ENCODE data around the gene NFIC. TPM values are rescaled to one million over a fixed set of nuclear protein-coding genes. Genes with fewer than 3 reads are reported as not detected.

The NFIC gene
- polyA plus RNA-seq, 1 donor from 2014 or later: 0.24 TPM

- H3F3A ChIP-seq (ENCODE audit: insufficient read depth, low read length, poor library complexity, severe bottlenecking): no peaks in the 10 kb centered on the region
- no peaks in the 10 kb centered on the region for H4K20me1 ChIP-seq (ENCODE audit: insufficient read depth)
- no peak overlapping the region for H2AFZ ChIP-seq (ENCODE audit: low read depth, low read length)
- H3K9me3 ChIP-seq (ENCODE audit: low read length): no peaks in the 10 kb centered on the region
- no peaks in the 10 kb centered on the region for H3K27me3 ChIP-seq (ENCODE audit: insufficient read depth, low read depth, low read length)
- no peaks in the 10 kb centered on the region for H3K9me2 ChIP-seq (ENCODE audit: insufficient read depth, low read length)
- H3K79me2 ChIP-seq (replicated peaks; ENCODE audit: insufficient read depth, low read length): no peaks in the 10 kb centered on the region
- no peak for TF ChIP-seq EZH2 (IDR thresholded peaks at IDR 0.05; ENCODE audit: borderline replicate concordance, insufficient read depth, low read length, poor library complexity, severe bottlenecking)
- no peak for TF ChIP-seq POLR2AphosphoS5 (IDR thresholded peaks at IDR 0.05)
- no peak for TF ChIP-seq REST (IDR thresholded peaks at IDR 0.05; ENCODE audit: borderline replicate concordance)
- no peak for TF ChIP-seq EP300 (conservative IDR thresholded peaks at IDR 0.05; ENCODE audit: poor library complexity, severe bottlenecking)
- no peak for TF ChIP-seq RAD21 (conservative IDR thresholded peaks at IDR 0.05)
- TF ChIP-seq TAF1 (IDR thresholded peaks at IDR 0.05; ENCODE audit: low read depth): no peak
- TF ChIP-seq, protein P1, sequence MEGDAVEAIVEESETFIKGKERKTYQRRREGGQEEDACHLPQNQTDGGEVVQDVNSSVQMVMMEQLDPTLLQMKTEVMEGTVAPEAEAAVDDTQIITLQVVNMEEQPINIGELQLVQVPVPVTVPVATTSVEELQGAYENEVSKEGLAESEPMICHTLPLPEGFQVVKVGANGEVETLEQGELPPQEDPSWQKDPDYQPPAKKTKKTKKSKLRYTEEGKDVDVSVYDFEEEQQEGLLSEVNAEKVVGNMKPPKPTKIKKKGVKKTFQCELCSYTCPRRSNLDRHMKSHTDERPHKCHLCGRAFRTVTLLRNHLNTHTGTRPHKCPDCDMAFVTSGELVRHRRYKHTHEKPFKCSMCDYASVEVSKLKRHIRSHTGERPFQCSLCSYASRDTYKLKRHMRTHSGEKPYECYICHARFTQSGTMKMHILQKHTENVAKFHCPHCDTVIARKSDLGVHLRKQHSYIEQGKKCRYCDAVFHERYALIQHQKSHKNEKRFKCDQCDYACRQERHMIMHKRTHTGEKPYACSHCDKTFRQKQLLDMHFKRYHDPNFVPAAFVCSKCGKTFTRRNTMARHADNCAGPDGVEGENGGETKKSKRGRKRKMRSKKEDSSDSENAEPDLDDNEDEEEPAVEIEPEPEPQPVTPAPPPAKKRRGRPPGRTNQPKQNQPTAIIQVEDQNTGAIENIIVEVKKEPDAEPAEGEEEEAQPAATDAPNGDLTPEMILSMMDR (IDR thresholded peaks at IDR 0.05; ENCODE audit: poor library complexity, severe bottlenecking): no peak
- no peak for TF ChIP-seq MXI1 (conservative IDR thresholded peaks at IDR 0.05; ENCODE audit: poor library complexity, severe bottlenecking)
- TF ChIP-seq SMC3 (conservative IDR thresholded peaks at IDR 0.05; ENCODE audit: poor library complexity): no peak
- no peak overlapping the region for H3K4me2 ChIP-seq (ENCODE audit: low read length)
- no peaks in the 10 kb centered on the region for H3K36me3 ChIP-seq (ENCODE audit: insufficient read depth, low read length)
- no peak overlapping the region for H3K4me3 ChIP-seq (ENCODE audit: low read length)
- no peak overlapping the region for H3K9ac ChIP-seq (ENCODE audit: low read length)
- no peak overlapping the region for H3K27ac ChIP-seq (ENCODE audit: low read length)
Measured at GRCh38 chr19:3431760-3432397, 65.5 kb downstream of the NFIC start.

GRCh38 chr19:3433313-3433712 lies 66.9 kb downstream of the NFIC start:
- Histone ChIP-seq H4K20me1 (ENCODE audit: insufficient read depth) (no peaks in the 10 kb centered on the region), H3K36me3 (ENCODE audit: insufficient read depth, low read length) (no peaks in the 10 kb centered on the region), H2AFZ (ENCODE audit: low read depth, low read length) (no peak overlapping the region), H3K79me2 (replicated peaks; ENCODE audit: insufficient read depth, low read length) (no peaks in the 10 kb centered on the region), H3K9ac (ENCODE audit: low read length) (no peak overlapping the region), H3K27me3 (ENCODE audit: insufficient read depth, low read depth, low read length) (no peaks in the 10 kb centered on the region), H3K4me3 (ENCODE audit: low read length) (no peak overlapping the region), H3K27ac (ENCODE audit: low read length) (no peak overlapping the region), H3K9me2 (ENCODE audit: insufficient read depth, low read length) (no peaks in the 10 kb centered on the region), H3K9me3 (ENCODE audit: low read length) (no peaks in the 10 kb centered on the region), H3F3A (ENCODE audit: insufficient read depth, low read length, poor library complexity, severe bottlenecking) (no peaks in the 10 kb centered on the region), H3K4me2 (ENCODE audit: low read length) (no peak overlapping the region)
- TF ChIP-seq, protein P1 (IDR thresholded peaks at IDR 0.05; ENCODE audit: poor library complexity, severe bottlenecking): no peak
- TF ChIP-seq TAF1 (IDR thresholded peaks at IDR 0.05; ENCODE audit: low read depth): no peak
- no peak for TF ChIP-seq MXI1 (conservative IDR thresholded peaks at IDR 0.05; ENCODE audit: poor library complexity, severe bottlenecking)
- no peak for TF ChIP-seq REST (IDR thresholded peaks at IDR 0.05; ENCODE audit: borderline replicate concordance)
- no peak for TF ChIP-seq RAD21 (conservative IDR thresholded peaks at IDR 0.05)
- TF ChIP-seq EP300 (conservative IDR thresholded peaks at IDR 0.05; ENCODE audit: poor library complexity, severe bottlenecking): no peak
- TF ChIP-seq SMC3 (conservative IDR thresholded peaks at IDR 0.05; ENCODE audit: poor library complexity): no peak
- no peak for TF ChIP-seq POLR2AphosphoS5 (IDR thresholded peaks at IDR 0.05)
- no peak for TF ChIP-seq EZH2 (IDR thresholded peaks at IDR 0.05; ENCODE audit: borderline replicate concordance, insufficient read depth, low read length, poor library complexity, severe bottlenecking)
